GM12801 (cell line): Measurements from ENCODE around the gene ARX.

Experiments used
- TF ChIP-seq, protein P1 (sequence below): IDR thresholded peaks from one replicate; pipeline ENCODE4 v1.5.1; 2011; ENCODE audit warnings: control low read depth; ENCODE audit not compliant: insufficient read length; ENCODE audit errors: extremely low read depth

Gene ARX

DNA sequence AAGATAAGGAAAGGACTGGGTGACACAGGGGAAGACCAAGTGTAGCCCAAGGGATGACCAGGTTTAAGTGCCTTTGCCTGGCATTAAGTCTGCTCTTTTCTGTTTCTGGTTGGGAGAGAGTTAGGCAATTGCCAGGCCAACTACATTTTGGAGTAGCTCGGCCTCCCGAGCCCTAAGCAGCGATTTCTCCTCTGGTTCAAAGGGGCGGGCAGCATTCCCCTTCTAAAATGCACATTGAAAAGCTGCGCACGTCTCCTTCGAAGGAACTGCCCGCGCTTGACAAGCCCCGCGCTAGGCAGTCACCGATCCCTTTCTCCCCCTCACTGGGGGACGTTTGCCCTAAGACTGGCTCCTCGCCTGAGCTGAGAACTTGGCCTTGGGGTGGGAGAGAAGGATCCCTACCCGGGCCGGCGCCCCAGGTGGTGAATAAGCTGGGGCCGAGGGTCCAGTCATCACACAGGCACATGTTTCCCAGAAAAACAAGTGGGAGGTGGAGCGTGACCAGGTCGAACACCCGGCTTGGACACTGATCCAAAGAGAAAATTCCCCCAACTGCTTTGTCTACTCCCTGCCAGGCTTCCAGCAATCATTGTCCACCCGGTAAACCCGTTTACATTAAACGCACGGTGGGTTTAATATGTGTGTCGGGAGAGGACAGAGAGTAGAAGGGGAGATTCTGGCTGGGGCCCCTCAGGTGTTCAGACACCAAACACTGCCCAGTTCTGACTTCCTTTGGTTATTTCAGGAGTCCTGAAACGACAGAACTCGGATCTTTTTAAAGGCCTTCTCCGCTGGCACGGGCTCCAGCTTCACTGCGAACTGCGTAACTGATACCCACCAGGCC, 4.0 kb downstream of the ARX start:
- TF ChIP-seq, protein P1, sequence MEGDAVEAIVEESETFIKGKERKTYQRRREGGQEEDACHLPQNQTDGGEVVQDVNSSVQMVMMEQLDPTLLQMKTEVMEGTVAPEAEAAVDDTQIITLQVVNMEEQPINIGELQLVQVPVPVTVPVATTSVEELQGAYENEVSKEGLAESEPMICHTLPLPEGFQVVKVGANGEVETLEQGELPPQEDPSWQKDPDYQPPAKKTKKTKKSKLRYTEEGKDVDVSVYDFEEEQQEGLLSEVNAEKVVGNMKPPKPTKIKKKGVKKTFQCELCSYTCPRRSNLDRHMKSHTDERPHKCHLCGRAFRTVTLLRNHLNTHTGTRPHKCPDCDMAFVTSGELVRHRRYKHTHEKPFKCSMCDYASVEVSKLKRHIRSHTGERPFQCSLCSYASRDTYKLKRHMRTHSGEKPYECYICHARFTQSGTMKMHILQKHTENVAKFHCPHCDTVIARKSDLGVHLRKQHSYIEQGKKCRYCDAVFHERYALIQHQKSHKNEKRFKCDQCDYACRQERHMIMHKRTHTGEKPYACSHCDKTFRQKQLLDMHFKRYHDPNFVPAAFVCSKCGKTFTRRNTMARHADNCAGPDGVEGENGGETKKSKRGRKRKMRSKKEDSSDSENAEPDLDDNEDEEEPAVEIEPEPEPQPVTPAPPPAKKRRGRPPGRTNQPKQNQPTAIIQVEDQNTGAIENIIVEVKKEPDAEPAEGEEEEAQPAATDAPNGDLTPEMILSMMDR, result no peak

DNA sequence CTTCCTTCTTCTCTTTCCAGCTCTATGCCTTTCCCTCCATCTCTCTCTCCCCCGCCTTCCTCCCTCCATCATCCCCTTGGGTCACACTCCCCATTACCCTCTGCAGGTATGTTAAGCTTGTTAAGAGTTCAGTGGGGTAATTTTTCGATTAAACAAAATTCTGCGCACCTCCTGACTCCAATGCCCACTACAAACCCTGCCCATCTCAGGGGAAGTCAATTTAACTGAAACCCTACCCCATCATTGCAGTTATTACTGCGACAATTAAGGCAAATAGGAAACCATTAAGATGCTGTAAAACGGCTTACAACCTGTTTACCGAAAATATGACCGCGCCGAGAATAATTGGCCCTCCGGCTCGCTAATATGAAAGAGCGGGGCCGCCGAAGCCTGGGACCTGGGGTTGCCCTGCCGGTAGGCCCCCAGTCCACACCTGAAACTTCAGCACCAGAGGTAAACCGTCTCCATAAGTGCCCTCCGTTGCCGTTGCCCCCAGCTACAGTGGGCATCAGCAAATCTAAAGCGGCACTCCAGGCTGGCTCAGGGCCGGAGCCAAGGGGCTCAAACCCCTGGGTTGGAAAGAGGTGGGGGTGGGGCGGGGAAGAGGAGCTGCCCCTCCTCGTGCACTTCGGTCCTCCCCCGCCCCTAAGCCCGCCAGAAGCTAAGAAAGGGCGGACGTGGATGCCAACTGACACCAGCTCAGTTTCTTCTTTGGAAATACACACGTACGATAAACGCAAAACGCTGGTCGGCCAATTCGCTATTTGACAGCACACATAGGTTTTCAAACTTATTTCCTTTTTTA, 4.8 kb downstream of the ARX start:
- TF ChIP-seq, protein P1, result no peak

DNA sequence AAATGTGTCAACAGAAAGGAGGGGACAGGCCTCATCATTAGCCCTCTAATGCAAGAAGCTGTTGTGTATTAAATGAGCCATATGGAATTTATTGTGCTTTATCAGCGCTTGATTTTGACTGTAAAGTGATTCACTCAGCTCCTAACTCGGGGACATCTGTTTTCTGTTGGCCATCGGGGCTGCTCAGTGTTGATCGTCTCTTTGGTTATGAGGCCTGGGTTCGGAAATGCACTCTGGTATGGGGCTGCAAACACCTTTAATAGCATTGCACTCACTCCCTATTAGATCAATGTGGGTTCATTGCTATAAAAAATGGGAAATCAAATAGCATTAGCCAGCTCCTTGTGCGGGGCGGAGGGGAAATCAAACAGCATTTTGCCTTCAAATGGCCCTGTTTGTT, 6.4 kb downstream of the ARX start:
- TF ChIP-seq, protein P1, result no peak

DNA sequence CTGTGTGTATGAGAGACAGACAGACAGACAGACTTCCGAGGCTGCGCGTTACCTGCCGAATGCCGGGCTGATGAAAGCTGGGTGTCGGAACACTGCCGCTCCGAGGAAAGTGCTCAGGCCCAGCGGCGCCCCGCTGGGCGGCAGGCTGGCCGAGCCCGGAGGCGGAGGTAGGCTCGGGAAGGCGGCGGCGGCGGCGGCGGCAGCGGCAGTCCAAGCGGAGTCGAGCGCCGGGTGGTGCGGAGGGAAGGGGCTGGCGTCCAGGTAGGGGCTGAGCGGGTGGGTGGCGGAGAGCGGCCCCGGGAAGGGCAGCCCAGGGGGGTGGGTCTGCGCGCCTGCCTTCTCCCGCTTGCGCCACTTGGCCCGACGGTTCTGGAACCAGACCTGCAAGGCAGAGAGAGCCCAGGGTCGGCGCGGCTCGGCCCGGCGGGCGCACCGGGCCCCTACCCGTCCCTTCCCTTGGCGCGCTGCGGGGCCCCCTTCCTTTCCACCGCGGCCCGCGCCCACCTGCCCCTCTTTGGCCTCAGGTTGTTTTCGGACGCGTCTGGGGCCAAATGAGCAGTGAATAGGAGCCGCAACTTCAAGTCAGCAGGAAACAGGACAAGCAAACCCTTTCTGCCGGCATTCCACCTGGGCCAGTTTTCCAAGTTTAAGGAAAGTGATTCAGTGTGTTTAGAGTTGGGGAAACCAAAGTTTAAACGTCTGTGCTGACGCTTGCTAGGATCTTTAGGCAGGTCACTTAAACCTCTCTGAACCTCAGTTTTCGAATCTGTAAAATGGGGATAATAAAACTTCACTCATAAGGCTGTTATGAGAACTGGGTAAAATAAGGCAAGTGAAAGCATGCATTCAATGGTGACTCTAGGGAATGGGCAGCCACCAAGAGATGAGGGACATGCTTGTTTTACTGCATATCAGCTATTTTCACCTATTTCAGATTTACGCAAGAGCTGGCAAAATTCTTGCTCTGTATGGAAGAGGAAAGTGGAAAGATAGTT, 8.4 kb downstream of the ARX start:
- TF ChIP-seq, protein P1, result no peak

DNA sequence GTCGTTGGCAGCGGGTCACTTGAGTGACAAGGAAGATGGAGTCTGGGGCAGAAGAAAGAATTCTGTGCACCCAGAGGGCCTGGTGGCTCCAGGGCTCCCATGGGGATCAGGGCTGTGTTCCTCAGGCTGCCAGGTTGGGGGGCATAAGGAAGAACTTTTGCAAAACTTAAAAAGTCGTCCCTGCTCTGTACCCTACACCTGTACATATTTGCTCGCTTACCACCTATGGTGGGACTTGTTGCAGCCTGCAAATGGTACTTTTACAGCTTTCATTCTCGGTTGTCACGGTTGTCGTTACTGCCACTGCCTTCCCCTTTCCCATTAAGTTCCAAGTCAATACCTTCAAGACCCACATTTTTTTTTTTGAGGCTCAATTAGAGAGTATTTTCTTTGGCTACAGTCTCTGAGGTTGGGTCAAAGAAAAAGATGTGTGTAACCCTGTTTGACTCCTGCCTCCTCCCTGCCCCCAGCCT, 9.1 kb downstream of the ARX start:
- TF ChIP-seq, protein P1, result no peak

DNA sequence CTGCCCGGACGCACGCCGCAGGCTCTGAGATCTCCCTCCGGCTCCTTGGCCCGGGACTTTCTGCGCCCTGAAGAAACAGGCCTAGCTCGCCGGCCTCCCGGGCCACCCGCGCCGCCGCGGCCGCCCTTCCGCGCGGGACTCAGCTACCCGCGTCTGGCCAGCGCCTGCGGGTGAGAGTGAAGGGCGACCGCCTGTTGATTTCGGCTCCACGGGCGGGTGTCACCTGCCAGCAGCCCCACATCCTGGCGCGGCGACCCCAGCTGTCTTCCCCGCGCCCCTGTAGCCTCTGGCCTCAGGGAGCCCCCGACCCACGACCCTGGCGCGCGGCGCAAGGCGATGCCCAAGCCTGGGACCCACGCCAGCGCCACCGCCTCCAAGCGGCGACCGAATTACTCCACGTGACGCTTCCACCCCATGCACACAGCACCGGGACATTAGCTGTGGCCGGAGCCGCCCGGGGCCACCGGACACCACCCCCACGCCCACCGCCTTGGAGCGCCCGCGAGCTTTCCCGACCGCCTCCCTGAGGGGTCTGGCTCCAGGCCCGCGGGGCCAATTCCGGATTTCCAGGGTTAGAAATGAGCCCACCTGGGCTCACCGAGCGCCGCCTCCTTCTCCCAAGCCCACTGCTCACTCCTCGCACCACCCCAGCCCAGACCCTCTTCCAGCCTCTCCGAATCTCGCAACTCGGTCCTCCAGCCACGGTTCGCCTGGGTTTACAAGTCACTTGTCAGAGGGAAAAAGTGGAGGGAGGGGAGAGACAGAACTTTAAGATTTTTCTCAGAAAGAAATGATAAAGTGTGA, 10.2 kb downstream of the ARX start:
- TF ChIP-seq, protein P1, result no peak
